BLaER1 treated with 17β-estradiol and CSF1 and Interleukin-3, amounts not matched to agents 10 nM and 100 nM (cell line): ENCODE measurements around the gene SMARCAL1.
"Not testable (repeated sequence)": the region's sequence is repeated elsewhere in the genome, so short reads cannot be mapped to it uniquely, and the experiment has no call there.

ENCODE experiments used
- H3K27ac ChIP-seq, 11 experiments: shearing (Covaris generic); formaldehyde crosslinking; 2 replicates each; pipeline ENCODE4 v1.8.1; 2022
- H3K27me3 ChIP-seq, 11 experiments: shearing (Covaris generic); formaldehyde crosslinking; 2 replicates each; pipeline ENCODE4 v1.8.1; 2022
- H3K36me3 ChIP-seq, 11 experiments: shearing (Covaris generic); formaldehyde crosslinking; 2 replicates each; pipeline ENCODE4 v1.8.1; 2022
- H3K4me1 ChIP-seq, 10 experiments: shearing (Covaris generic); formaldehyde crosslinking; 2 replicates each; pipeline ENCODE4 v1.8.1; 2022
- H3K4me2 ChIP-seq, 11 experiments: shearing (Covaris generic); formaldehyde crosslinking; 2 replicates each; pipeline ENCODE4 v1.8.1; 2022
- H3K4me3 ChIP-seq, 10 experiments: shearing (Covaris generic); formaldehyde crosslinking; 2 replicates each; pipeline ENCODE4 v1.8.1; 2022
- H3K9ac ChIP-seq, 11 experiments: shearing (Covaris generic); formaldehyde crosslinking; 2 replicates each; pipeline ENCODE4 v1.8.1; 2022
- H3K9me3 ChIP-seq, 11 experiments: shearing (Covaris generic); formaldehyde crosslinking; replicated peaks in 1 of 11; 2 replicates each; pipeline ENCODE4 v1.8.1; 2022
- H4K20me1 ChIP-seq, 11 experiments: shearing (Covaris generic); formaldehyde crosslinking; 2 replicates each; pipeline ENCODE4 v1.8.1; 2022
- Cebpa-rat ChIP-seq, 11 experiments: shearing (Covaris generic); IDR thresholded peaks; 2 replicates each; pipeline ENCODE4 v1.8.1; 2022

Gene SMARCAL1

DNA sequence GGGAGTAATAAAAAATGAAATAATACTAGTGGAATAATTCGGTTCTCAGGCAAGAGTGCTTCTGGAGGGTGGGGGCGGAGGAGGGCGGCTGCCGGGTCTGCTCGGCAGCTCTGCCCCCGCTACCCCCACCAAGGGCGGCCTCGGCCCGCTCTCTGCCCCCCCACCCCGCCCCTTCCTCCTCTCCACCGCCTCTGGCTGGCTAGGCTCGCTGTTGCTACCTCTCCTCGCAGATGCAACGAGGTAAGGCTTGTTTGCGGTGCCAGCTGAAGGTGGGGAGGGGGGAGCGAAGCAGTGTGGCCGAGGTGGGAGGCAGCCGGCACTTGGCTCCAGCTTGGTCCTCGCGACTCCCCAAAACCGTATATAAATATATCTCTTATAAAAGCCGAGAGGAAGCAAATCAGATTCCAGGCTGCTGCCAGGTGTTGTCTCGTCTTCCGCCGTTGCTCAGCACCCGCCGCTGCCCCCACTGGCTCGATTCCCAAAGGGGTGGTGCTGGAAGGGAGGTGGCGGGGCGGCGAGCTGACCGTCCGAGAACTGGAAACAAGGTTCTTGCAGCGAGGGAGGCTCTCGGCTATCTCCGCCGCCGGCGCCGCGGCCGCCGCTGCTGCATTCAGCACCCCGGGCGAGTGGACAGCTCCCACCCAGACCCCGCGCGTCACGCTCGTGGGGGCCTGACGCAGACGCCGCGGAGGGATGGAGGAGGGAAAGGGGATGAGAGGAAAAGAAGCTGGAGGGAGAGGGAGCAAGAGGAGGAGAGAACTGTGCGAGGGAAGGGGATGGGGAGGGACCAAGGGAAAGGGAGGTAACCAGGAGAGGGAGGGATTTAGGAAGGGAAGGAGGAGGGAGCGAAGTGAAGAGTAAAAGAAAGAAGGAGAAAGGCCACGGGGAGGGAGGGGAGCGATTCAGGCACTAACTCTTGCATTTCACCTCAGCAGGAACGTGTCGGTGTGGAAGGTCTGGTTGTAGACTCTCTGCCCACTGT, 40.3 kb upstream of the SMARCAL1 start, which contains the start of gene MARCHF4:
MARCHF4 (minus strand) TSS at position 763 of the 982 bp plus-strand sequence. CDS start 2,223 bp downstream, outside the sequence.
- H3K27ac ChIP-seq: no peak within 1 kb of the TSS
- peaks cover 0 to 7% (median 0%) of the 10 kb centered on the region in 11 experiments; a peak in 2 of 22 replicates for H3K9me3 ChIP-seq
- peaks cover 0 to 10% (median 0%) of the 10 kb centered on the region in 11 experiments; a peak in 2 of 22 replicates for H4K20me1 ChIP-seq
- H3K36me3 ChIP-seq: no peaks in the 10 kb centered on the region
- H3K4me3 ChIP-seq: peak within 1 kb of the TSS in 2 of 10 experiments; percentile 33 to 37; a peak in 2 of 20 replicates
- no peak within 1 kb of the TSS for H3K9ac ChIP-seq
- no peak for TF ChIP-seq Cebpa-rat (IDR thresholded peaks at IDR 0.05)
- peak within 1 kb of the TSS; percentile 11 to 75 (median 49); a peak in 17 of 22 replicates for H3K4me2 ChIP-seq
- peaks cover 0 to 4% (median 0%) of the 10 kb centered on the region in 10 experiments; a peak in 4 of 20 replicates for H3K4me1 ChIP-seq
- H3K27me3 ChIP-seq: peaks cover 38 to 59% (median 52%) of the 10 kb centered on the region in 11 experiments

DNA sequence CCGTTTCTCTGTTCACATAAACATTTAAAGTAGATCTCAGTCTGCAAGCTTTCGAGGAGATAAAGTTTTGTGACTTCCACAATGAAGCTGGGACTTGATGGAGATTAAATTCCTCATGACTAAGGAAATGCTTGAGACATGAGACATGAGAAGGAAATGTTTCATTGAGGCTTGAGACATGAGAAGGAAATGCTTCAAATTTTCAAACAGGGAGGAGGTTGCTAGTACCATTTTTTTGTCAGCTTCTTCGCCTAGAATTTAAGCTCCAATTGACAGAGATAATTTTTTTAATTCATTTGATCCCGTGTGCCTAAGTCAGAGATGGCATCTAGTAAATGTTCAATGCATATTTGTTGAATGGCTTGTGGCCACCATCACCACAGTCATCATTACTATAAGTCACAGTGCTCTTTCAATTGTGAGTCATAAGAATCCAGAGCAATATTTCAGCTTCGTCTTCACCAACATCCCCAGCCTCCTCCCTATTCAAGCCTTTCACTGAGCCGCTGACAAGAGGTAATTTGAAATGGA, 39.5 kb upstream of the SMARCAL1 start:
- Histone ChIP-seq H4K20me1 (peaks cover 0 to 10% (median 0%) of the 10 kb centered on the region in 11 experiments; a peak in 2 of 22 replicates), H3K9ac (no peak overlapping the region), H3K36me3 (no peaks in the 10 kb centered on the region), H3K4me3 (no peak overlapping the region), H3K4me2 (peak overlapping the region in 1 of 11 experiments; percentile 42; a peak in 1 of 22 replicates), H3K4me1 (peaks cover 0 to 4% (median 0%) of the 10 kb centered on the region in 10 experiments; a peak in 7 of 20 replicates), H3K9me3 (peaks cover 0 to 7% (median 0%) of the 10 kb centered on the region in 11 experiments; a peak in 2 of 22 replicates), H3K27ac (no peak overlapping the region), H3K27me3 (peaks cover 38 to 58% (median 52%) of the 10 kb centered on the region in 11 experiments)
- TF ChIP-seq Cebpa-rat (IDR thresholded peaks at IDR 0.05): no peak

DNA sequence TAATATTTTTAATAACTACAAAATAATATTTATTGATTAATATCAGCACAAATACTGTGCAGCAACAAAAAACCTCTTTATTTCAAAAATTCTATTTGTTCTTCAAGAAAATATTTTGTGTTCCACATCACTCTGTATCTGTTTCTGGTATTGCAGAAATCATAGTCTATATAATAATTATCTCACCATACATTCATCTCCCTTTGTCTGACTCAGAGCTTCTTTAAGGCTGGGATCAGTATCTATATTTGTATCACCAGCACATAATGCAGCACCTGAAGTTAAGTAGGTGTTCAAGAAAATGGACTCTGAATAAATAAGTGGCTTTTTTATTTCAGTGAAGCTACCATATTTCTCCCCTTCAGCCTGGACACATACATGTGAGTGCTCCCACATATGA, 38.4 kb upstream of the SMARCAL1 start:
- no peak overlapping the region for H3K4me2 ChIP-seq
- H3K27ac ChIP-seq: no peak overlapping the region

DNA sequence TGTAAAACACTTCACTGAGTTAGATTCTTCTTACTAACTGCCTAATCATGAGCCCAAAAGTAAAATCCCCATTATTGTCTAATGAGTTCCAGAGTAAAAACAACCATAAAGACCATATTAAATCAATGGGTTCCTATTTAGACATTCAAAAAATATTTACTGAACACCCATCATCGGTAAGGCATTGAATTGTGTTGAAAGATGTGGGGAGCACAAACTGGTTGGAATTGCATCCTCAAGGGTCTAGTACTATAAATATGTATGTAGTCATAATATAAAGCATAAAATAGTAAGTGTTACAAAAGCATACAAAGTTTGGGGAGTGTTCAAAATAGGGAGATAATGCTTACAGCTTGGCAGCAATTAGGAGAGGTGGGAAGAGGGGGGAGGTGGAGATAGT, 37.0 kb upstream of the SMARCAL1 start:
- H3K27me3 ChIP-seq: peaks cover 29 to 35% (median 34%) of the 10 kb centered on the region in 11 experiments
- no peaks in the 10 kb centered on the region for H3K36me3 ChIP-seq
- H4K20me1 ChIP-seq: peaks cover 0 to 3% (median 0%) of the 10 kb centered on the region in 11 experiments; a peak in 1 of 22 replicates
- no peak overlapping the region for H3K9ac ChIP-seq
- H3K27ac ChIP-seq: no peak overlapping the region
- H3K4me2 ChIP-seq: no peak overlapping the region
- peaks cover 0 to 7% (median 0%) of the 10 kb centered on the region in 11 experiments; a peak in 2 of 22 replicates for H3K9me3 ChIP-seq
- peaks cover 0 to 17% (median 0%) of the 10 kb centered on the region in 10 experiments; a peak in 8 of 20 replicates for H3K4me1 ChIP-seq
- no peak overlapping the region for H3K4me3 ChIP-seq
- TF ChIP-seq Cebpa-rat (IDR thresholded peaks at IDR 0.05): no peak

More for the DNA sequence above, 38.4 kb upstream of the SMARCAL1 start:
- Histone ChIP-seq H3K9me3 (peaks cover 0 to 7% (median 0%) of the 10 kb centered on the region in 11 experiments; a peak in 2 of 22 replicates), H3K36me3 (no peaks in the 10 kb centered on the region), H3K27me3 (peaks cover 38 to 49% (median 46%) of the 10 kb centered on the region in 11 experiments), H3K9ac (no peak overlapping the region), H3K4me1 (peaks cover 0 to 9% (median 0%) of the 10 kb centered on the region in 10 experiments; a peak in 7 of 20 replicates), H4K20me1 (peaks cover 0 to 10% (median 0%) of the 10 kb centered on the region in 11 experiments; a peak in 2 of 22 replicates), H3K4me3 (no peak overlapping the region)
- TF ChIP-seq Cebpa-rat (IDR thresholded peaks at IDR 0.05): no peak

DNA sequence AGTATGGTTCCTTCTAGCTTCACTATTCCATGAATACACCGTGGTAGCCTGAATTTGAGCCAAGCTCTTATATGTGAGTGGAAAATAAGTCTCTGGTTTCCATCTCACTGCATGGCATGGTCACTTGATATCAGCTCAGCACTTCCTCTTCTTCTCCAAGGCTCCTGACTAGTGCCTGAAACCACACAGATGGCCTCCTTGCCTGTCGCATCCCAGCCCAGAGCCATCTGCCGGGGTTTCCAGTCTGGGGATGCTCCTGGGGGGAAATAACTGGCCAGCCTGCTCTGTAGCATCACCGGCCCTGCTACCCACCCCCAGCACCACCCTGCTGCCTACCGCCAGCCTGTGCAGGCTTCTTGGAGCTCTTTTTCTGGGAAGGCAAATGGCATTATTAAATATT, 32.3 kb upstream of the SMARCAL1 start:
- H3K27ac ChIP-seq: no peak overlapping the region
- TF ChIP-seq Cebpa-rat (IDR thresholded peaks at IDR 0.05): no peak
- H3K9ac ChIP-seq: no peak overlapping the region
- H3K36me3 ChIP-seq: no peaks in the 10 kb centered on the region
- H3K27me3 ChIP-seq: no peaks in the 10 kb centered on the region
- no peaks in the 10 kb centered on the region for H3K9me3 ChIP-seq
- H3K4me2 ChIP-seq: peak overlapping the region in 2 of 11 experiments; percentile 21 to 28; a peak in 4 of 22 replicates
- H4K20me1 ChIP-seq: no peaks in the 10 kb centered on the region
- H3K4me3 ChIP-seq: no peak overlapping the region
- H3K4me1 ChIP-seq: peaks cover 0 to 19% (median 0%) of the 10 kb centered on the region in 10 experiments; a peak in 4 of 20 replicates

DNA sequence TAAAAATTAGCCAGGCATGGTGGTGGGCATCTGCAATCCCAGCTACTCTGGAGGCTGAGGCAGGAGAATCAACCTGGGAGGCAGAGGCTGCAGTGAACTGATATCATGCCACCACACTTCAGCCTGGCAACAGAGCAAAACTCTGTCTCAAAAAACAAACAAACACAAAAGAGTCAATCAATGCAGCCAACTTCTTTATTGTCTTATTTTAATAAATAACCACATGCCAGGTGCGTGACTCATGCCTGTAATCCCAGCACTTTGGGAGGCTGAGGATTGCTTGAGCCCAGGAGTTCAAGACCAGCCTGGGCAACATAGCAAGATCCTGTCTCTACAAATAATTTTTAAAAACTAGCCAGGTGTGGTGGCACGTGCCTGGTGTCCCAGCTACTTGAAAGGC, 27.9 kb upstream of the SMARCAL1 start:
- not testable (repeated sequence) for H3K36me3 ChIP-seq, H3K9ac ChIP-seq, H3K27ac ChIP-seq

DNA sequence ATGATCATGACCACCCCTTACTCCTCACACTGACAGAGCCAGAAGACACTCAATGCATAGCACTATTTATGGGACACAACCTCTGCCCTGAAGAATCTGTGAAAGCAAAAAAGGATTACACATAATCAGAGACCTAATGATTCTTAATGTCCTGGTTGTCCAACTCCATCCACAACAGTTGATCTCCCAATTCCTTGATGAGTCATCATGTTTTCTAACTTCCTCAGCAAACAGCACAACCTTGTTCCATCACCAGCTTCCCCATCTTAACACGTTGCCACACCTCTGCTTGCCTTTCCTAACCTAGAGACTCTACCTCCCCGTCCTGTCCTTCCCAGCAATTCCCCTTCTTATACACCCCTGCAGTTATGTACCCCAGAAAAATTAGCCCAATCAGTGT, 26.8 kb upstream of the SMARCAL1 start:
- no peak overlapping the region for H3K9ac ChIP-seq
- no peak overlapping the region for H3K27ac ChIP-seq
- peaks cover 0 to 6% (median 0%) of the 10 kb centered on the region in 11 experiments; a peak in 1 of 22 replicates for H3K9me3 ChIP-seq
- H3K4me1 ChIP-seq: peaks cover 0 to 39% (median 19%) of the 10 kb centered on the region in 10 experiments; a peak in 11 of 20 replicates
- H3K4me2 ChIP-seq: peak overlapping the region in 3 of 11 experiments; percentile 1 to 17 (median 15); a peak in 4 of 22 replicates
- TF ChIP-seq Cebpa-rat (IDR thresholded peaks at IDR 0.05): no peak
- H4K20me1 ChIP-seq: no peaks in the 10 kb centered on the region
- H3K27me3 ChIP-seq: no peaks in the 10 kb centered on the region
- H3K36me3 ChIP-seq: no peaks in the 10 kb centered on the region
- no peak overlapping the region for H3K4me3 ChIP-seq

More for the DNA sequence above, 27.9 kb upstream of the SMARCAL1 start:
- not testable (repeated sequence) for H3K9me3 ChIP-seq, H3K4me2 ChIP-seq, H4K20me1 ChIP-seq, H3K4me3 ChIP-seq, H3K27me3 ChIP-seq
- H3K4me1 ChIP-seq: peaks cover 0 to 37% (median 9%) of the 10 kb centered on the region in 10 experiments; a peak in 11 of 20 replicates

DNA sequence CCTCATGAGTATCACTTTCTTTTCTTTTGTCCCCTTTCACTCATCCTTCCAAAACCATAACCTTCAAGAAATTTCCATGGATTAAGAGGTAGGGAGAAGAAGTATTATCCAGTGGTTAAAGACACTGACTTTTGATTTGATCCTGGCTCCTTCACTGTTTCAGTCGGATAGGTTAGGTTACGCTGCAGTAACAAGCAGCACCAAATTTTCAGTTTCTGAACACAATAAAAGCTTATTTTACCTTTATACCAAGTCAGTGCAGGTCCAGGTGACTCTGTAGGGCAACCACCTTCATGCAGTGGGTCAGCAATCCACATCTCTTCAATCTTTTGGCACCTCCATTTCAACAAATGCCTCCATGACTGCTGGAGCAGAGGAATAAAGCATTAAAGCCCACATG, 25.0 kb upstream of the SMARCAL1 start:
- no peaks in the 10 kb centered on the region for H3K36me3 ChIP-seq
- no peaks in the 10 kb centered on the region for H4K20me1 ChIP-seq
- no peak overlapping the region for H3K4me2 ChIP-seq
- no peak overlapping the region for H3K4me3 ChIP-seq
- H3K27me3 ChIP-seq: no peaks in the 10 kb centered on the region
- H3K27ac ChIP-seq: no peak overlapping the region
- no peak for TF ChIP-seq Cebpa-rat (IDR thresholded peaks at IDR 0.05)
- no peak overlapping the region for H3K9ac ChIP-seq
- peaks cover 0 to 6% (median 0%) of the 10 kb centered on the region in 11 experiments; a peak in 1 of 22 replicates for H3K9me3 ChIP-seq
- H3K4me1 ChIP-seq: peaks cover 0 to 56% (median 19%) of the 10 kb centered on the region in 10 experiments; a peak in 11 of 20 replicates
